CD8-positive, alpha-beta memory T cell (primary cell): ENCODE data around the gene ZNF740. TPM values are rescaled to one million over a fixed set of nuclear protein-coding genes. Genes with fewer than 3 reads are reported as not detected.

Experiments used
- CTCF ChIA-PET: fragments of 350-600 bp; sonication (Branson Sonifier 250); formaldehyde crosslinking; loops from one replicate; lab custom pipeline; 2021; ENCODE audit warnings: antibody characterized with exemption; lab: Charles Lee
- POLR2A ChIA-PET: fragments of 350-600 bp; sonication (Branson Sonifier 250); formaldehyde crosslinking; loops from one replicate; lab custom pipeline; 2021; ENCODE audit warnings: antibody characterized with exemption; lab: Charles Lee
- DNase-seq, 5 donors: peaks; one replicate each; pipeline versions ENCODE4 v3.0.0 to v3.0.0-alpha.2; 2020 to 2022; ENCODE audit warnings: mixed read lengths in 1 of 5
- H3K27ac ChIP-seq: one replicate; pipeline ENCODE4 v1.7.0; 2013; ENCODE audit warnings: low read depth, mild to moderate bottlenecking, low read length, moderate library complexity
- H3K27me3 ChIP-seq: 2 replicates; pipeline ENCODE4 v1.7.0; 2013; ENCODE audit warnings: low read length, mild to moderate bottlenecking; ENCODE audit not compliant: insufficient read depth, poor library complexity, severe bottlenecking
- H3K36me3 ChIP-seq: 2 replicates; pipeline ENCODE4 v1.7.0; 2013; ENCODE audit warnings: mild to moderate bottlenecking, low read length, moderate library complexity; ENCODE audit not compliant: insufficient read depth
- H3K4me1 ChIP-seq: 2 replicates; pipeline ENCODE4 v1.7.0; 2013; ENCODE audit warnings: mild to moderate bottlenecking, low read length, moderate library complexity; ENCODE audit not compliant: insufficient read depth
- H3K4me3 ChIP-seq: 2 replicates; pipeline ENCODE4 v1.7.0; 2013; ENCODE audit warnings: mild to moderate bottlenecking, low read length
- H3K9me3 ChIP-seq: 2 replicates; pipeline ENCODE4 v1.7.0; 2013; ENCODE audit warnings: mild to moderate bottlenecking, low read length
- H3K27ac Mint-ChIP-seq, 8 donors: one replicate each; pipeline ENCODE4 v1.8.0; 2020 to 2021; ENCODE audit warnings: mixed read lengths in 8 of 8, mild to moderate bottlenecking in 6 of 8, inconsistent platforms in 3 of 8, moderate library complexity in 3 of 8
- H3K27me3 Mint-ChIP-seq, 2 donors: one replicate each; pipeline ENCODE4 v1.8.0; 2020 to 2021; ENCODE audit warnings: mixed read lengths in 2 of 2, mild to moderate bottlenecking in 1 of 2, moderate library complexity in 1 of 2
- H3K36me3 Mint-ChIP-seq, 3 donors: one replicate each; pipeline ENCODE4 v1.8.0; 2020 to 2021; ENCODE audit warnings: mixed read lengths in 3 of 3, inconsistent platforms in 1 of 3, mild to moderate bottlenecking in 1 of 3
- H3K4me1 Mint-ChIP-seq, 3 donors: one replicate each; pipeline ENCODE4 v1.8.0; 2020 to 2021; ENCODE audit warnings: mixed read lengths in 3 of 3, inconsistent platforms in 1 of 3, mild to moderate bottlenecking in 1 of 3
- H3K4me3 Mint-ChIP-seq, 7 donors: one replicate each; pipeline ENCODE4 v1.8.0; 2020 to 2021; ENCODE audit warnings: mixed read lengths in 7 of 7, mild to moderate bottlenecking in 6 of 7, moderate library complexity in 4 of 7, inconsistent platforms in 2 of 7
- H3K9me3 Mint-ChIP-seq, 5 donors: one replicate each; pipeline ENCODE4 v1.8.0; 2020 to 2022; ENCODE audit warnings: mixed read lengths in 5 of 5, mild to moderate bottlenecking in 3 of 5, moderate library complexity in 2 of 5, inconsistent platforms in 1 of 5
- polyA plus RNA-seq: library from polyadenylated mRNA; unstranded; fragments of 300-500 nt; fragmentation: Illumina TruSeq; gene quantifications from one replicate; pipeline ENCODE4 v1.2.3, GENCODE V29; 2021
- total RNA-seq, 2 experiments: library from RNA; stranded (reverse); gene quantifications; one replicate each; pipeline ENCODE4 v1.2.3, GENCODE V29; 2021

Gene ZNF740
- total and polyA plus RNA-seq, 3 experiments from 2014 or later: 3.3 to 52.0 (median 50.4) TPM

GRCh38 chr12:53235164-53235563 lies 54.6 kb downstream of the ZNF740 start:
- peak overlapping the region in 5 of 7 donors; percentile 25 to 86 (median 50) for H3K4me3 Mint-ChIP-seq
- Histone ChIP-seq H3K9me3 (no peaks in the 10 kb centered on the region), H3K4me3 (no peak overlapping the region), H3K27me3 (no peaks in the 10 kb centered on the region), H3K4me1 (peaks cover 63% of the 10 kb centered on the region), H3K27ac (no peak overlapping the region), H3K36me3 (no peaks in the 10 kb centered on the region)
- H3K27ac Mint-ChIP-seq: peak overlapping the region; percentile 78 to 100 (median 97)
- ChIA-PET CTCF (interaction anchor here (1.0 to 13.8 kb wide), 3 partner anchors 21 to 110 kb away, joined by 3 to 98 read pairs (median 4); no protein-coding TSS in a partner anchor), POLR2A (interaction anchor here (2.2 kb wide), 1 partner anchor 16 kb away, joined by 10 read pairs; no protein-coding TSS in a partner anchor)
- no peak for DNase-seq
- H3K36me3 Mint-ChIP-seq: no peaks in the 10 kb centered on the region
- H3K27me3 Mint-ChIP-seq: peaks cover 0 to 3% of the 10 kb centered on the region in 2 donors
- no peaks in the 10 kb centered on the region for H3K9me3 Mint-ChIP-seq
- H3K4me1 Mint-ChIP-seq: peaks cover 48 to 68% (median 55%) of the 10 kb centered on the region in 3 donors

- no peaks in the 10 kb centered on the region for H3K9me3 Mint-ChIP-seq
- peak overlapping the region; percentile 49 to 86 (median 70) for H3K4me3 Mint-ChIP-seq
- no peaks in the 10 kb centered on the region for H3K36me3 Mint-ChIP-seq
- peaks cover 62% of the 10 kb centered on the region for H3K4me1 ChIP-seq
- DNase-seq: no peak
- H3K9me3 ChIP-seq: no peaks in the 10 kb centered on the region
- peaks cover 0 to 3% of the 10 kb centered on the region in 2 donors for H3K27me3 Mint-ChIP-seq
- H3K27ac Mint-ChIP-seq: peak overlapping the region; percentile 78 to 100 (median 97)
- no peaks in the 10 kb centered on the region for H3K36me3 ChIP-seq
- H3K4me1 Mint-ChIP-seq: peaks cover 47 to 64% (median 55%) of the 10 kb centered on the region in 3 donors
- CTCF ChIA-PET: interaction anchor here (0.7 to 13.8 kb wide), 5 partner anchors 15 to 109 kb away, joined by 3 to 98 read pairs (median 3); no protein-coding TSS in a partner anchor
- H3K4me3 ChIP-seq: no peak overlapping the region
- H3K27me3 ChIP-seq: no peaks in the 10 kb centered on the region
- no peak overlapping the region for H3K27ac ChIP-seq
- POLR2A ChIA-PET: interaction anchor here (0.5 to 2.2 kb wide), 5 partner anchors 16 to 266 kb away, joined by 3 to 10 read pairs (median 4); partner anchors contain the start of gene TARBP2
These were observed 55.4 kb downstream of the ZNF740 start for GRCh38 chr12:53235742-53236442.

- no peaks in the 10 kb centered on the region for H3K36me3 Mint-ChIP-seq
- H3K9me3 Mint-ChIP-seq: no peaks in the 10 kb centered on the region
- peak overlapping the region; percentile 49 to 86 (median 58) for H3K4me3 Mint-ChIP-seq
- Histone ChIP-seq H3K27me3 (no peaks in the 10 kb centered on the region), H3K36me3 (no peaks in the 10 kb centered on the region), H3K4me3 (no peak overlapping the region), H3K9me3 (no peaks in the 10 kb centered on the region), H3K27ac (peak overlapping the region; percentile 20), H3K4me1 (peaks cover 55% of the 10 kb centered on the region)
- peaks cover 46 to 57% (median 55%) of the 10 kb centered on the region in 3 donors for H3K4me1 Mint-ChIP-seq
- peaks cover 0 to 3% of the 10 kb centered on the region in 2 donors for H3K27me3 Mint-ChIP-seq
- peak; percentile 41 to 81 (median 72) for DNase-seq
- H3K27ac Mint-ChIP-seq: peak overlapping the region; percentile 78 to 100 (median 97)
- ChIA-PET POLR2A (interaction anchor here (0.5 to 2.2 kb wide), 6 partner anchors 15 to 265 kb away, joined by 3 to 10 read pairs (median 4); partner anchors contain the start of gene TARBP2), CTCF (interaction anchor here (0.5 to 13.8 kb wide), 6 partner anchors 10 to 23 kb away, joined by 3 to 98 read pairs (median 3); no protein-coding TSS in a partner anchor)
These were observed 56.1 kb downstream of the ZNF740 start for GRCh38 chr12:53236443-53237111.

GRCh38 chr12:53239643-53240258 lies 59.2 kb downstream of the ZNF740 start:
- Mint-ChIP-seq H3K4me1 (peaks cover 26 to 38% (median 30%) of the 10 kb centered on the region in 3 donors), H3K27ac (peak overlapping the region in 5 of 8 donors; percentile 22 to 61 (median 58)), H3K4me3 (no peak overlapping the region), H3K36me3 (peaks cover 0 to 3% (median 0%) of the 10 kb centered on the region in 3 donors), H3K9me3 (no peaks in the 10 kb centered on the region), H3K27me3 (peaks cover 7 to 9% of the 10 kb centered on the region in 2 donors)
- Histone ChIP-seq H3K4me1 (peaks cover 29% of the 10 kb centered on the region), H3K27ac (no peak overlapping the region), H3K27me3 (no peaks in the 10 kb centered on the region), H3K36me3 (no peaks in the 10 kb centered on the region), H3K4me3 (no peak overlapping the region), H3K9me3 (no peaks in the 10 kb centered on the region)
- POLR2A ChIA-PET: no interaction called here
- DNase-seq: no peak
- CTCF ChIA-PET: interaction anchor here (1.0 to 13.8 kb wide), 2 partner anchors 18 to 26 kb away, joined by 3 to 98 read pairs; no protein-coding TSS in a partner anchor

- H3K9me3 ChIP-seq: no peaks in the 10 kb centered on the region
- H3K4me1 Mint-ChIP-seq: peaks cover 8 to 18% (median 10%) of the 10 kb centered on the region in 3 donors
- H3K27ac ChIP-seq: no peak overlapping the region
- peak overlapping the region in 1 of 7 donors; percentile 41 for H3K4me3 Mint-ChIP-seq
- CTCF ChIA-PET: interaction anchor here (0.9 to 13.8 kb wide), 6 partner anchors 9 to 83 kb away, joined by 3 to 98 read pairs (median 4); partner anchors contain the start of gene RARG
- DNase-seq: no peak
- no peak overlapping the region for H3K4me3 ChIP-seq
- H3K4me1 ChIP-seq: peaks cover 9% of the 10 kb centered on the region
- peaks cover 0 to 3% (median 0%) of the 10 kb centered on the region in 3 donors for H3K36me3 Mint-ChIP-seq
- POLR2A ChIA-PET: no interaction called here
- no peaks in the 10 kb centered on the region for H3K36me3 ChIP-seq
- no peaks in the 10 kb centered on the region for H3K9me3 Mint-ChIP-seq
- no peaks in the 10 kb centered on the region for H3K27me3 ChIP-seq
- peaks cover 7 to 15% of the 10 kb centered on the region in 2 donors for H3K27me3 Mint-ChIP-seq
- H3K27ac Mint-ChIP-seq: peak overlapping the region in 3 of 8 donors; percentile 4 to 83 (median 65)
These were observed 61.3 kb downstream of the ZNF740 start for GRCh38 chr12:53241623-53242412.

GRCh38 chr12:53244337-53244736 lies 63.8 kb downstream of the ZNF740 start:
- peaks cover 0 to 8% (median 0%) of the 10 kb centered on the region in 3 donors for H3K4me1 Mint-ChIP-seq
- H3K9me3 Mint-ChIP-seq: no peaks in the 10 kb centered on the region
- Histone ChIP-seq H3K4me1 (no peaks in the 10 kb centered on the region), H3K4me3 (no peak overlapping the region), H3K27me3 (no peaks in the 10 kb centered on the region), H3K27ac (no peak overlapping the region), H3K36me3 (no peaks in the 10 kb centered on the region), H3K9me3 (no peaks in the 10 kb centered on the region)
- H3K27ac Mint-ChIP-seq: peak overlapping the region in 3 of 8 donors; percentile 7 to 37 (median 13)
- peaks cover 0 to 3% (median 0%) of the 10 kb centered on the region in 3 donors for H3K36me3 Mint-ChIP-seq
- H3K4me3 Mint-ChIP-seq: no peak overlapping the region
- ChIA-PET POLR2A (no interaction called here), CTCF (interaction anchor here (0.8 to 13.8 kb wide), 5 partner anchors 10 to 63 kb away, joined by 3 to 98 read pairs (median 3); partner anchors contain the start of genes CSAD and ZNF740)
- DNase-seq: no peak
- peaks cover 7 to 15% of the 10 kb centered on the region in 2 donors for H3K27me3 Mint-ChIP-seq
